Ishikawa (cell line): ENCODE data around the gene PLSCR3.

ENCODE experiments used
- CEBPB ChIP-seq: IDR thresholded peaks from 2 replicates; pipeline ENCODE4 v1.6.1; 2012
- CREB1 ChIP-seq: IDR thresholded peaks from 2 replicates; pipeline ENCODE4 v1.6.1; 2012; ENCODE audit warnings: low read depth
- EGR1 ChIP-seq: IDR thresholded peaks from 2 replicates; pipeline ENCODE4 v1.6.1; 2012
- EP300 ChIP-seq: IDR thresholded peaks from 2 replicates; pipeline ENCODE4 v1.6.1; 2012; ENCODE audit warnings: borderline replicate concordance
- FOXM1 ChIP-seq: IDR thresholded peaks from 2 replicates; pipeline ENCODE4 v1.6.1; 2012; ENCODE audit warnings: low read depth, borderline replicate concordance
- NFIC ChIP-seq: IDR thresholded peaks from 2 replicates; pipeline ENCODE4 v1.6.1; 2012
- RAD21 ChIP-seq: IDR thresholded peaks from 2 replicates; pipeline ENCODE4 v1.6.1; 2012; ENCODE audit warnings: low read depth
- TAF1 ChIP-seq: IDR thresholded peaks from 2 replicates; pipeline ENCODE4 v1.6.1; 2012; ENCODE audit warnings: low read depth, mild to moderate bottlenecking
- TCF12 ChIP-seq: IDR thresholded peaks from 2 replicates; pipeline ENCODE4 v1.6.1; 2012; ENCODE audit warnings: low read depth
- TEAD4 ChIP-seq: IDR thresholded peaks from 2 replicates; pipeline ENCODE4 v1.6.1; 2012
- YY1 ChIP-seq: IDR thresholded peaks from 2 replicates; pipeline ENCODE4 v1.6.1; 2012; ENCODE audit warnings: low read depth
- ZBTB7A ChIP-seq: IDR thresholded peaks from 2 replicates; pipeline ENCODE4 v1.6.1; 2012; ENCODE audit warnings: low read depth
- TF ChIP-seq, protein P1 (sequence below): IDR thresholded peaks from 2 replicates; pipeline ENCODE4 v1.6.1; 2012
- TF ChIP-seq, protein P2 (sequence below): IDR thresholded peaks from 2 replicates; pipeline ENCODE4 v1.6.1; 2012; ENCODE audit warnings: low read depth, mild to moderate bottlenecking
- TF ChIP-seq, protein P3 (sequence below): IDR thresholded peaks from 2 replicates; pipeline ENCODE4 v1.6.1; 2012

The PLSCR3 gene

DNA sequence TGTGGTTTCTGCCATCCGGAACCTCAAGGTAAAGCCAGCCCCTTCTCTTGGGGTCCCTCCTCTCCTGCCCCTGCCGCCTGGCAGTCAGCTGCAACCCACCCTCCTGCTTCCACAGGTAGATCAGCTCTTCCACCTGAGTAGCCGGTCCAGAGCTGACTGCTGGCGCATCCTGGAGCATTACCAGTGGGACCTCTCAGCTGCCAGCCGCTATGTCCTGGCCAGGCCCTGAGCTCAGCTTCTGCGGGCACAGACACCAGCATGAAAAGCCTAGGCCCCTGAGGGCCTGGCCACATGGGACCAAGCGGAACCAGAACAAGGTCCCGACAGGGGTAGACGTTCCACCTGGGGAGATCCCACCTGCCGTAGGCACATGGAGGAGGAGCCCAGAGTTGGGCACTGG is 5.5 kb downstream of the PLSCR3 start:
- TF ChIP-seq ZBTB7A (no peak), FOXM1 (no peak), EP300 (no peak), EGR1 (no peak), NFIC (no peak), RAD21 (no peak), TCF12 (no peak), TAF1 (no peak)
- TF ChIP-seq, protein P1, sequence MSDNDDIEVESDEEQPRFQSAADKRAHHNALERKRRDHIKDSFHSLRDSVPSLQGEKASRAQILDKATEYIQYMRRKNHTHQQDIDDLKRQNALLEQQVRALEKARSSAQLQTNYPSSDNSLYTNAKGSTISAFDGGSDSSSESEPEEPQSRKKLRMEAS: no peak

DNA sequence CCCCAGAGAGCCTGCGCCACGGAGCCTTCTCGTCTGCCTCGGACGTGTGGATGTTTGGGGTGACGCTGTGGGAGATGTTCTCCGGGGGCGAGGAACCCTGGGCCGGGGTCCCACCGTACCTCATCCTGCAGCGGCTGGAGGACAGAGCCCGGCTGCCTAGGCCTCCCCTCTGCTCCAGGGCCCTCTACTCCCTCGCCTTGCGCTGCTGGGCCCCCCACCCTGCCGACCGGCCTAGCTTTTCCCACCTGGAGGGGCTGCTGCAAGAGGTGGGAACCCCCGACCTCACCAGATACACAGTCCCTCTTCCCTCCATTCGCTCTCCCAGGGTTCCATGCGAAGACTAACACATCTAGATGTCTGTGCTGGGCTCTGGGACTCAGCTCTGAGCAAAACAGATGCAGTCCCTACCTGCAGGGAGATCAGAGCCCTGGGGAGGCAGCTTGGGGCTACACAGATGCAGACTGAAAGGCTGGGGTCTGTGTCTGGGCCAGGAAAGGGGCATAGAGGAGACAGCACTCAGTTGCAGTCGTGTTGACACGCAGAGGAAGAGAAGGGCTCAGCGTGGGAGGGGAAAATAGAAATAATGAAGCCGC is 9.7 kb downstream of the PLSCR3 start:
- TF ChIP-seq CEBPB: no peak
- TF ChIP-seq FOXM1: no peak
- no peak for TF ChIP-seq NFIC
- no peak for TF ChIP-seq YY1
- TF ChIP-seq, protein P2, sequence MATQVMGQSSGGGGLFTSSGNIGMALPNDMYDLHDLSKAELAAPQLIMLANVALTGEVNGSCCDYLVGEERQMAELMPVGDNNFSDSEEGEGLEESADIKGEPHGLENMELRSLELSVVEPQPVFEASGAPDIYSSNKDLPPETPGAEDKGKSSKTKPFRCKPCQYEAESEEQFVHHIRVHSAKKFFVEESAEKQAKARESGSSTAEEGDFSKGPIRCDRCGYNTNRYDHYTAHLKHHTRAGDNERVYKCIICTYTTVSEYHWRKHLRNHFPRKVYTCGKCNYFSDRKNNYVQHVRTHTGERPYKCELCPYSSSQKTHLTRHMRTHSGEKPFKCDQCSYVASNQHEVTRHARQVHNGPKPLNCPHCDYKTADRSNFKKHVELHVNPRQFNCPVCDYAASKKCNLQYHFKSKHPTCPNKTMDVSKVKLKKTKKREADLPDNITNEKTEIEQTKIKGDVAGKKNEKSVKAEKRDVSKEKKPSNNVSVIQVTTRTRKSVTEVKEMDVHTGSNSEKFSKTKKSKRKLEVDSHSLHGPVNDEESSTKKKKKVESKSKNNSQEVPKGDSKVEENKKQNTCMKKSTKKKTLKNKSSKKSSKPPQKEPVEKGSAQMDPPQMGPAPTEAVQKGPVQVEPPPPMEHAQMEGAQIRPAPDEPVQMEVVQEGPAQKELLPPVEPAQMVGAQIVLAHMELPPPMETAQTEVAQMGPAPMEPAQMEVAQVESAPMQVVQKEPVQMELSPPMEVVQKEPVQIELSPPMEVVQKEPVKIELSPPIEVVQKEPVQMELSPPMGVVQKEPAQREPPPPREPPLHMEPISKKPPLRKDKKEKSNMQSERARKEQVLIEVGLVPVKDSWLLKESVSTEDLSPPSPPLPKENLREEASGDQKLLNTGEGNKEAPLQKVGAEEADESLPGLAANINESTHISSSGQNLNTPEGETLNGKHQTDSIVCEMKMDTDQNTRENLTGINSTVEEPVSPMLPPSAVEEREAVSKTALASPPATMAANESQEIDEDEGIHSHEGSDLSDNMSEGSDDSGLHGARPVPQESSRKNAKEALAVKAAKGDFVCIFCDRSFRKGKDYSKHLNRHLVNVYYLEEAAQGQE: no peak
- TF ChIP-seq CREB1: no peak
- TF ChIP-seq TCF12: no peak
- no peak for TF ChIP-seq TAF1
- TF ChIP-seq, protein P3, sequence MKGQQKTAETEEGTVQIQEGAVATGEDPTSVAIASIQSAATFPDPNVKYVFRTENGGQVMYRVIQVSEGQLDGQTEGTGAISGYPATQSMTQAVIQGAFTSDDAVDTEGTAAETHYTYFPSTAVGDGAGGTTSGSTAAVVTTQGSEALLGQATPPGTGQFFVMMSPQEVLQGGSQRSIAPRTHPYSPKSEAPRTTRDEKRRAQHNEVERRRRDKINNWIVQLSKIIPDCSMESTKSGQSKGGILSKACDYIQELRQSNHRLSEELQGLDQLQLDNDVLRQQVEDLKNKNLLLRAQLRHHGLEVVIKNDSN: no peak
- TF ChIP-seq EGR1: no peak

DNA sequence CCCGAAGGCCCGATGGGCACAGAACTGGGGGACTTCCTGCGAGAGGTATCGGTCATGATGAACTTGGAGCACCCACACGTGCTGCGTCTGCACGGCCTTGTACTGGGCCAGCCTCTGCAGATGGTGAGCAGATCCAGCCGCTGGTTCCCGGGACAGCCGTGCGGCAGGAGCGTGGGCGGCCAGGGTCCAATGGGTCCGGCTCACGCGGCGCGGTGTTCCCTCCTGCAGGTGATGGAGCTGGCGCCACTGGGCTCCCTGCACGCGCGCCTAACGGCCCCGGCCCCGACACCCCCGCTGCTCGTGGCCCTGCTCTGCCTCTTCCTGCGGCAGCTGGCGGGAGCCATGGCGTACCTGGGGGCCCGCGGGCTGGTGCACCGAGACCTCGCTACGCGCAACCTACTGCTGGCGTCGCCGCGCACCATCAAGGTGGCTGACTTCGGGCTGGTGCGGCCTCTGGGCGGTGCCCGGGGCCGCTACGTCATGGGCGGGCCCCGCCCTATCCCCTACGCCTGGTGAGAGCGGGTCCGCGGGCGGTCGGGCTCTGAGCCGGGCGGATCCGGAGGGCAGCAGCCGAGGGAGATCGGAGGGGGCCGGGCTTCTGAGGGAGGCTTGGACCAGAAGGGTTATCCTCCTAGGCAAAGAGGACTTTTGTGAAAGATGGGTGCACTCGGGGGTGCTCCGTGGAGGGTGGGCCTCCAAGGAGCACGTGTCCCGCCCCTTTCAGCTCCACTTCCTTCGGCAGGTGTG is 10.4 kb downstream of the PLSCR3 start:
- TF ChIP-seq FOXM1 (no peak), NFIC (no peak), CEBPB (no peak), CREB1 (no peak), TAF1 (no peak)
- TF ChIP-seq, protein P3: no peak

DNA sequence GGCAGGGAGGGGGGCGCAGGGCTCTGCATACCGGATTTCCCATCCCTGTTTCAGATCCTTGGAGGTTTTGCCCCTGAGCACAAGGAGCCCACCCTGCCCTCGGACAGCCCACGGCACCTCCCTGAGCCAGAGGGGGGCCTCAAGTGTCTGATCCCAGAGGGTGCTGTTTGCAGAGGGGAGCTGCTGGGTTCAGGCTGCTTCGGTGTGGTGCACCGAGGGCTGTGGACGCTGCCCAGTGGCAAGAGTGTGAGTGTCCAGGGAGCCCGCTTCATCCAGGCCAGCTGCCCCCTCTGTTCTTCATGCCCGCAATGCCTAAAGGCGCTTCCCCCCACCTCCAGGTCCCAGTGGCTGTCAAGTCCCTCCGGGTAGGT is 11.0 kb downstream of the PLSCR3 start:
- no peak for TF ChIP-seq RAD21
- no peak for TF ChIP-seq TEAD4
- TF ChIP-seq TAF1: no peak
- TF ChIP-seq, protein P3: no peak
- no peak for TF ChIP-seq NFIC
- TF ChIP-seq ZBTB7A: no peak
- TF ChIP-seq TCF12: no peak
- TF ChIP-seq, protein P1: no peak
- TF ChIP-seq EP300: no peak
- no peak for TF ChIP-seq CREB1
- no peak for TF ChIP-seq CEBPB
- TF ChIP-seq EGR1: no peak
- TF ChIP-seq, protein P2: no peak
- TF ChIP-seq YY1: no peak
- TF ChIP-seq FOXM1: no peak

DNA sequence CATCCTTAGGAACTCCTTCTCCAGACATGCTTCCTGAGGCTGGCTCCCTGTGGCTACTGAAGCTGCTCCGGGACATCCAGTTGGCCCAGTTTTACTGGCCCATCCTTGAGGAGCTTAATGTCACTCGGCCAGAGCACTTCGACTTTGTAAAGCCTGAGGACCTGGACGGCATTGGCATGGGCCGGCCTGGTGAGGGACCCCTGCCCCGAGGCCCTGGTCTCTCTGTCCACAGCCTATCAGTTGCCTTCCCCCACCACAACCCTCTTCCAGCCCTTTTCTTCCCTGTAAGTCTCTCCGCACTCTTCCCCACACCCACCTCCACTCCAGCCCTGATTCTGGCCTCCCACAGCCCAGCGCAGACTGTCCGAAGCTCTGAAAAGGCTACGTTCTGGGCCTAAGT is 11.4 kb downstream of the PLSCR3 start:
- no peak for TF ChIP-seq CEBPB
- no peak for TF ChIP-seq EP300
- no peak for TF ChIP-seq RAD21
- TF ChIP-seq FOXM1: no peak
- TF ChIP-seq TEAD4: no peak
- TF ChIP-seq, protein P3: no peak
- TF ChIP-seq TAF1: no peak
- TF ChIP-seq CREB1: no peak
- TF ChIP-seq TCF12: no peak
- TF ChIP-seq ZBTB7A: no peak
- TF ChIP-seq NFIC: no peak
- TF ChIP-seq, protein P2: no peak
- TF ChIP-seq EGR1: no peak
- TF ChIP-seq, protein P1: no peak
- no peak for TF ChIP-seq YY1
